Retina (tissue), 1 donor: ENCODE results near the gene LRG1.

Experiments
- DNase-seq: peaks from one replicate; pipeline ENCODE4 v3.0.0-alpha.2; 2016

Gene LRG1

GRCh38 chr19:4539693-4540581, at the start of gene LRG1:
LRG1 (minus strand) TSS chr19:4540036; CDS start chr19:4540013, 23 bp downstream.
- DNase-seq, result no peak

GRCh38 chr19:4588291-4588761, 48.5 kb upstream of the LRG1 start:
- no peak for DNase-seq

- DNase-seq, result no peak
Observed at GRCh38 chr19:4587527-4587926, 47.7 kb upstream of the LRG1 start.

GRCh38 chr19:4586691-4587090, 46.9 kb upstream of the LRG1 start:
- DNase-seq, result no peak

GRCh38 chr19:4586245-4586644, 46.4 kb upstream of the LRG1 start:
- DNase-seq, result no peak

GRCh38 chr19:4585556-4585955, 45.7 kb upstream of the LRG1 start:
- no peak for DNase-seq

- DNase-seq, result peak; percentile 74
Observed at GRCh38 chr19:4584670-4585460, 45.0 kb upstream of the LRG1 start.

- DNase-seq, result peak; percentile 89
Observed at GRCh38 chr19:4583961-4584669, 44.3 kb upstream of the LRG1 start.

GRCh38 chr19:4582980-4583842, 43.4 kb upstream of the LRG1 start:
- no peak for DNase-seq

GRCh38 chr19:4581666-4582553, 42.1 kb upstream of the LRG1 start:
- peak; percentile 74 for DNase-seq

- no peak for DNase-seq
Observed at GRCh38 chr19:4580961-4581665, 41.3 kb upstream of the LRG1 start.

- DNase-seq, result no peak
Observed at GRCh38 chr19:4580021-4580901, 40.4 kb upstream of the LRG1 start.

GRCh38 chr19:4579389-4579788, 39.6 kb upstream of the LRG1 start:
- DNase-seq, result no peak

GRCh38 chr19:4578552-4579248, 38.9 kb upstream of the LRG1 start:
- no peak for DNase-seq

- DNase-seq, result no peak
Observed at GRCh38 chr19:4577020-4577782, 37.4 kb upstream of the LRG1 start.

- DNase-seq, result peak; percentile 71
Observed at GRCh38 chr19:4576016-4576933, 36.4 kb upstream of the LRG1 start.
